HEK293 (cell line): ENCODE measurements around the gene TINCR.

Experiments used
- CTCF ChIP-seq: fragments of 450-650 bp; formaldehyde crosslinking; IDR thresholded peaks from 2 replicates; pipeline ENCODE4 v1.5.1; 2016; ENCODE audit warnings: missing biosample characterization, missing genetic modification characterization
- EGR2 ChIP-seq: fragments of 450-650 bp; formaldehyde crosslinking; IDR thresholded peaks from 2 replicates; pipeline ENCODE4 v1.5.1; 2016; ENCODE audit warnings: low read depth, missing biosample characterization, missing genetic modification characterization
- HOXA7 ChIP-seq: sonication (generic); formaldehyde crosslinking; IDR thresholded peaks from 2 replicates; pipeline ENCODE4 v1.8.1; 2022; ENCODE audit warnings: missing genetic modification reagents, borderline replicate concordance
- INSM2 ChIP-seq: fragments of 450-650 bp; formaldehyde crosslinking; IDR thresholded peaks from 2 replicates; pipeline ENCODE4 v1.5.1; 2016; ENCODE audit warnings: missing biosample characterization, missing genetic modification characterization
- SALL2 ChIP-seq: fragments of 450-650 bp; formaldehyde crosslinking; IDR thresholded peaks from 2 replicates; pipeline ENCODE4 v1.5.0; 2017; ENCODE audit warnings: missing biosample characterization, mild to moderate bottlenecking, missing genetic modification characterization, borderline replicate concordance
- YY1 ChIP-seq: fragments of 450-650 bp; formaldehyde crosslinking; IDR thresholded peaks from 2 replicates; pipeline ENCODE4 v1.5.1; 2018; ENCODE audit warnings: missing biosample characterization, missing genetic modification characterization
- ZNF223 ChIP-seq: fragments of 450-650 bp; formaldehyde crosslinking; IDR thresholded peaks from 2 replicates; pipeline ENCODE4 v1.5.1; 2016; ENCODE audit warnings: missing biosample characterization, missing genetic modification characterization
- ZNF26 ChIP-seq: fragments of 450-650 bp; formaldehyde crosslinking; IDR thresholded peaks from 2 replicates; pipeline ENCODE4 v1.5.1; 2016; ENCODE audit warnings: missing biosample characterization, missing genetic modification characterization
- TF ChIP-seq, protein P1 (sequence below): fragments of 450-650 bp; formaldehyde crosslinking; IDR thresholded peaks from 2 replicates; pipeline ENCODE4 v1.5.1; 2016; ENCODE audit warnings: missing biosample characterization, missing genetic modification characterization, low read depth
- TF ChIP-seq, protein P2 (sequence below): fragments of 450-650 bp; IDR thresholded peaks from 2 replicates; pipeline ENCODE4 v1.5.1; 2018; ENCODE audit warnings: missing biosample characterization, mild to moderate bottlenecking, missing genetic modification characterization

GRCh38 chr19:5587071-5587455 lies 19.3 kb upstream of the TINCR start:
- TF ChIP-seq EGR2 (tag by site-specific recombination), result no peak
- TF ChIP-seq SALL2 (tag by site-specific recombination), result no peak
- TF ChIP-seq YY1 (tag by site-specific recombination), result no peak
- TF ChIP-seq CTCF (tag by site-specific recombination), result no peak
- TF ChIP-seq, protein P1, sequence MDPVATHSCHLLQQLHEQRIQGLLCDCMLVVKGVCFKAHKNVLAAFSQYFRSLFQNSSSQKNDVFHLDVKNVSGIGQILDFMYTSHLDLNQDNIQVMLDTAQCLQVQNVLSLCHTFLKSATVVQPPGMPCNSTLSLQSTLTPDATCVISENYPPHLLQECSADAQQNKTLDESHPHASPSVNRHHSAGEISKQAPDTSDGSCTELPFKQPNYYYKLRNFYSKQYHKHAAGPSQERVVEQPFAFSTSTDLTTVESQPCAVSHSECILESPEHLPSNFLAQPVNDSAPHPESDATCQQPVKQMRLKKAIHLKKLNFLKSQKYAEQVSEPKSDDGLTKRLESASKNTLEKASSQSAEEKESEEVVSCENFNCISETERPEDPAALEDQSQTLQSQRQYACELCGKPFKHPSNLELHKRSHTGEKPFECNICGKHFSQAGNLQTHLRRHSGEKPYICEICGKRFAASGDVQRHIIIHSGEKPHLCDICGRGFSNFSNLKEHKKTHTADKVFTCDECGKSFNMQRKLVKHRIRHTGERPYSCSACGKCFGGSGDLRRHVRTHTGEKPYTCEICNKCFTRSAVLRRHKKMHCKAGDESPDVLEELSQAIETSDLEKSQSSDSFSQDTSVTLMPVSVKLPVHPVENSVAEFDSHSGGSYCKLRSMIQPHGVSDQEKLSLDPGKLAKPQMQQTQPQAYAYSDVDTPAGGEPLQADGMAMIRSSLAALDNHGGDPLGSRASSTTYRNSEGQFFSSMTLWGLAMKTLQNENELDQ (tag by site-specific recombination), result no peak
- TF ChIP-seq INSM2 (tag by site-specific recombination), result no peak
- no peak for TF ChIP-seq HOXA7 (CRISPR knock-in tag)
- no peak for TF ChIP-seq ZNF223 (tag by site-specific recombination)
- TF ChIP-seq, protein P2, sequence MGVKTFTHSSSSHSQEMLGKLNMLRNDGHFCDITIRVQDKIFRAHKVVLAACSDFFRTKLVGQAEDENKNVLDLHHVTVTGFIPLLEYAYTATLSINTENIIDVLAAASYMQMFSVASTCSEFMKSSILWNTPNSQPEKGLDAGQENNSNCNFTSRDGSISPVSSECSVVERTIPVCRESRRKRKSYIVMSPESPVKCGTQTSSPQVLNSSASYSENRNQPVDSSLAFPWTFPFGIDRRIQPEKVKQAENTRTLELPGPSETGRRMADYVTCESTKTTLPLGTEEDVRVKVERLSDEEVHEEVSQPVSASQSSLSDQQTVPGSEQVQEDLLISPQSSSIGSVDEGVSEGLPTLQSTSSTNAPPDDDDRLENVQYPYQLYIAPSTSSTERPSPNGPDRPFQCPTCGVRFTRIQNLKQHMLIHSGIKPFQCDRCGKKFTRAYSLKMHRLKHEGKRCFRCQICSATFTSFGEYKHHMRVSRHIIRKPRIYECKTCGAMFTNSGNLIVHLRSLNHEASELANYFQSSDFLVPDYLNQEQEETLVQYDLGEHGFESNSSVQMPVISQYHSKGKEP (tag by site-specific recombination), result no peak
- no peak for TF ChIP-seq ZNF26 (tag by site-specific recombination)
